Endothelial cell of umbilical vein (primary cell): ENCODE results near the gene MIER3. TPM values are rescaled to one million over a fixed set of nuclear protein-coding genes. Genes with fewer than 3 reads are reported as not detected.

Source experiments
- BruUV-seq: library from RNA; stranded (reverse); fragments of 400-500 nt; replicated peaks from 2 replicates; lab custom pipeline; 2021; lab: Mats Ljungman, UMichigan
- CTCF ChIA-PET: fragments of 300-600, 350-600 bp; sonication (Branson Sonifier 250); formaldehyde crosslinking; loops from one replicate; lab custom pipeline; 2021; ENCODE audit warnings: antibody characterized with exemption, inconsistent platforms; lab: Charles Lee
- POLR2A ChIA-PET: fragments of 300-600, 350-600 bp; sonication (Branson Sonifier 250); formaldehyde crosslinking; loops from one replicate; lab custom pipeline; 2021; ENCODE audit warnings: antibody characterized with exemption, inconsistent platforms; lab: Charles Lee
- DNase-seq: peaks from one replicate; pipeline ENCODE4 v3.0.0-alpha.2; 2011; ENCODE audit warnings: low read depth, low spot score
- FAIRE-seq: peaks from 2 replicates; lab custom pipeline; 2011; peaks lifted over from hg19 to GRCh38; lab: Jason Lieb, UNC
- H2AFZ ChIP-seq: 2 replicates; pipeline ENCODE4 v1.6.0; 2012; ENCODE audit warnings: low read depth, low read length, control low read depth, inconsistent platforms
- H3K27ac ChIP-seq: 2 replicates; pipeline ENCODE4 v1.5.1; 2011; ENCODE audit warnings: low read depth, mild to moderate bottlenecking, control low read depth, low read length, moderate library complexity; ENCODE audit not compliant: insufficient read depth
- H3K27me3 ChIP-seq, 2 experiments: 2 replicates each; pipeline versions ENCODE4 v1.6.0 to v1.6.1; 2011; ENCODE audit warnings: low read length in 2 of 2, mixed read lengths in 1 of 2; ENCODE audit not compliant: control insufficient read depth in 2 of 2, insufficient read depth in 2 of 2
- H3K36me3 ChIP-seq, 2 experiments: 2 replicates in 1 of 2; 3 replicates in 1 of 2; pipeline ENCODE4 v1.5.1; 2011; ENCODE audit warnings: low read length in 2 of 2, mild to moderate bottlenecking in 1 of 2, moderate library complexity in 1 of 2; ENCODE audit not compliant: control insufficient read depth in 2 of 2, insufficient read depth in 2 of 2; ENCODE audit errors: extremely low read depth in 1 of 2
- H3K4me1 ChIP-seq: 3 replicates; pipeline ENCODE4 v1.5.1; 2011; ENCODE audit warnings: mild to moderate bottlenecking, low read length; ENCODE audit not compliant: control insufficient read depth, insufficient read depth; ENCODE audit errors: extremely low read depth
- H3K4me2 ChIP-seq: 2 replicates; pipeline ENCODE4 v1.6.1; 2011; ENCODE audit warnings: low read length, control low read depth, mixed read lengths; ENCODE audit not compliant: insufficient read depth
- H3K4me3 ChIP-seq, 3 experiments: fragments of 200-600 bp in 1 of 3; sonication (generic), shearing (Covaris generic) in 1 of 3; replicated peaks in 1 of 3; 2 replicates each; pipeline ENCODE4 v1.5.1; 2011 to 2016; ENCODE audit warnings: control low read depth in 3 of 3, low read length in 3 of 3, mild to moderate bottlenecking in 2 of 3, inconsistent platforms in 1 of 3, low read depth in 1 of 3, moderate library complexity in 1 of 3; ENCODE audit not compliant: insufficient read depth in 1 of 3
- H3K79me2 ChIP-seq: 2 replicates; pipeline ENCODE4 v1.6.0; 2012; ENCODE audit warnings: low read length, inconsistent platforms; ENCODE audit not compliant: control insufficient read depth, insufficient read depth
- H3K9ac ChIP-seq: replicated peaks from 2 replicates; pipeline ENCODE3; 2011; ENCODE audit warnings: low read length, control low read depth; ENCODE audit not compliant: insufficient read depth; ENCODE audit errors: extremely low read depth
- H3K9me1 ChIP-seq: replicated peaks from 3 replicates; pipeline ENCODE4 v1.6.0; 2011; ENCODE audit warnings: mild to moderate bottlenecking, low read length; ENCODE audit not compliant: control insufficient read depth, insufficient read depth; ENCODE audit errors: extremely low read depth
- H3K9me3 ChIP-seq: replicated peaks from 2 replicates; pipeline ENCODE4 v1.5.1; 2012; ENCODE audit warnings: low read length, inconsistent platforms; ENCODE audit not compliant: control insufficient read depth, insufficient read depth
- H4K20me1 ChIP-seq: replicated peaks from 2 replicates; pipeline ENCODE3; 2011; ENCODE audit warnings: mild to moderate bottlenecking, low read length; ENCODE audit not compliant: control insufficient read depth, insufficient read depth; ENCODE audit errors: extremely low read depth
- EZH2 ChIP-seq: IDR thresholded peaks from 2 replicates; pipeline ENCODE4 v1.6.1; 2012; ENCODE audit warnings: borderline replicate concordance, low read depth, mild to moderate bottlenecking, moderate library complexity, low read length, inconsistent platforms; ENCODE audit not compliant: severe bottlenecking
- FOS ChIP-seq: IDR thresholded peaks from 2 replicates; pipeline ENCODE4 v1.6.1; 2011; ENCODE audit warnings: mild to moderate bottlenecking, low read length, moderate library complexity, borderline replicate concordance; ENCODE audit not compliant: insufficient read depth
- GATA2 ChIP-seq: IDR thresholded peaks from 2 replicates; pipeline ENCODE4 v1.7.0; 2011; ENCODE audit warnings: low read depth, mild to moderate bottlenecking, moderate library complexity, mixed read lengths, low read length; ENCODE audit not compliant: insufficient read length, insufficient read depth
- JUN ChIP-seq: IDR thresholded peaks from 2 replicates; pipeline ENCODE4 v1.6.1; 2011; ENCODE audit warnings: borderline replicate concordance, low read depth; ENCODE audit not compliant: insufficient read length, insufficient read depth
- MYC ChIP-seq: IDR thresholded peaks from one replicate; pipeline ENCODE4 v1.6.1; 2011; ENCODE audit warnings: mild to moderate bottlenecking, low read depth, low read length
- POLR2A ChIP-seq: IDR thresholded peaks from 2 replicates; pipeline ENCODE4 v1.6.1; 2012; ENCODE audit warnings: low read depth, mild to moderate bottlenecking, control low read depth, low read length
- POLR2AphosphoS5 ChIP-seq: IDR thresholded peaks from 2 replicates; pipeline ENCODE4 v1.6.1; 2012; ENCODE audit warnings: low read depth, mild to moderate bottlenecking, control low read depth, low read length, moderate library complexity; ENCODE audit not compliant: insufficient read depth
- dilution Hi-C: fragments of 300-500 bp; cut with MboI; formaldehyde crosslinking; loops from one replicate; pipeline ENCODE4 v1.15.0; 2019; ENCODE audit warnings: low sequenced_read_pairs; ENCODE audit not compliant: extremely low pct_ligation_motif_present
- intact Hi-C: fragments of 100-400 bp; cut with micrococcal nuclease; formaldehyde crosslinking; loops from one replicate; pipeline ENCODE4 v1.10.0; 2022
- polyA plus RNA-seq, 4 experiments: library from polyadenylated mRNA; depleted of rRNA in 3 of 4; stranded (reverse) in 3 of 4; unstranded in 1 of 4; fragments of >200 nt; gene quantifications; 2 replicates each; pipeline versions ENCODE4 v1.2.1 to v1.2.3, GENCODE V29; 2011 to 2012; ENCODE audit warnings: missing spikeins in 1 of 4
- total RNA-seq: library from RNA; stranded (reverse); gene quantifications from 2 replicates; pipeline ENCODE4 v1.2.3, GENCODE V29; 2021
- TF ChIP-seq, protein P1 (sequence below): IDR thresholded peaks from 2 replicates; pipeline ENCODE4 v1.6.1; 2011; ENCODE audit not compliant: insufficient read depth, insufficient read length
- TF ChIP-seq, protein P2 (sequence below), 2 donors: IDR thresholded peaks; 1 replicate in 1 of 2; 2 replicates in 1 of 2; pipeline ENCODE4 v1.5.1; 2011; ENCODE audit warnings: low read length in 2 of 2, mild to moderate bottlenecking in 2 of 2, moderate library complexity in 2 of 2, control low read depth in 1 of 2, inconsistent platforms in 1 of 2, low read depth in 1 of 2; ENCODE audit not compliant: insufficient read depth in 1 of 2; ENCODE audit errors: extremely low read depth in 1 of 2

MIER3 gene
- total and polyA plus RNA-seq, 2 donors (not counting 3 experiments of a cell fraction or from before 2014, with no cell fraction given) = 6.6 to 20.5 TPM

- no peak overlapping the region for H3K9ac ChIP-seq
- H3K9me1 ChIP-seq = no peaks in the 10 kb centered on the region
- no peak overlapping the region for H3K4me2 ChIP-seq
- no peaks in the 10 kb centered on the region for H3K9me3 ChIP-seq
- dilution Hi-C loops = no loop called here
- POLR2A ChIA-PET = no interaction called here
- BruUV-seq = no TSS peak
- intact Hi-C loops = no loop called here
- H3K4me1 ChIP-seq = no peaks in the 10 kb centered on the region
- no peak overlapping the region for H3K4me3 ChIP-seq
- CTCF ChIA-PET = interaction anchor here (0.6 kb wide), 1 partner anchor 359 kb away, joined by 3 read pairs; no protein-coding TSS in a partner anchor
- TF ChIP-seq MYC (no peak), JUN (no peak), FOS (no peak), EZH2 (no peak), GATA2 (no peak), POLR2A (no peak), POLR2AphosphoS5 (no peak)
- TF ChIP-seq, protein P1, sequence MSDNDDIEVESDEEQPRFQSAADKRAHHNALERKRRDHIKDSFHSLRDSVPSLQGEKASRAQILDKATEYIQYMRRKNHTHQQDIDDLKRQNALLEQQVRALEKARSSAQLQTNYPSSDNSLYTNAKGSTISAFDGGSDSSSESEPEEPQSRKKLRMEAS = no peak
- TF ChIP-seq, protein P2, sequence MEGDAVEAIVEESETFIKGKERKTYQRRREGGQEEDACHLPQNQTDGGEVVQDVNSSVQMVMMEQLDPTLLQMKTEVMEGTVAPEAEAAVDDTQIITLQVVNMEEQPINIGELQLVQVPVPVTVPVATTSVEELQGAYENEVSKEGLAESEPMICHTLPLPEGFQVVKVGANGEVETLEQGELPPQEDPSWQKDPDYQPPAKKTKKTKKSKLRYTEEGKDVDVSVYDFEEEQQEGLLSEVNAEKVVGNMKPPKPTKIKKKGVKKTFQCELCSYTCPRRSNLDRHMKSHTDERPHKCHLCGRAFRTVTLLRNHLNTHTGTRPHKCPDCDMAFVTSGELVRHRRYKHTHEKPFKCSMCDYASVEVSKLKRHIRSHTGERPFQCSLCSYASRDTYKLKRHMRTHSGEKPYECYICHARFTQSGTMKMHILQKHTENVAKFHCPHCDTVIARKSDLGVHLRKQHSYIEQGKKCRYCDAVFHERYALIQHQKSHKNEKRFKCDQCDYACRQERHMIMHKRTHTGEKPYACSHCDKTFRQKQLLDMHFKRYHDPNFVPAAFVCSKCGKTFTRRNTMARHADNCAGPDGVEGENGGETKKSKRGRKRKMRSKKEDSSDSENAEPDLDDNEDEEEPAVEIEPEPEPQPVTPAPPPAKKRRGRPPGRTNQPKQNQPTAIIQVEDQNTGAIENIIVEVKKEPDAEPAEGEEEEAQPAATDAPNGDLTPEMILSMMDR (IDR thresholded peaks at IDR 0.05; ENCODE audit: extremely low read depth in 1 of 2, insufficient read depth in 1 of 2, low read depth in 1 of 2, low read length in 2 of 2) = no peak
- H3K36me3 ChIP-seq = peaks cover 4 to 7% of the 10 kb centered on the region in 2 experiments
- no peak for FAIRE-seq
- H3K27me3 ChIP-seq = no peaks in the 10 kb centered on the region
- H2AFZ ChIP-seq = no peak overlapping the region
- no peak for DNase-seq
- no peaks in the 10 kb centered on the region for H3K79me2 ChIP-seq
- H3K27ac ChIP-seq = no peak overlapping the region
- H4K20me1 ChIP-seq = peaks cover 2% of the 10 kb centered on the region
Observed at GRCh38 chr5:56918054-56918453, 33.9 kb downstream of the MIER3 start.
